ENCODE data around the gene TAF6L. TPM values are rescaled to one million over a fixed set of nuclear protein-coding genes. Genes with fewer than 3 reads are reported as not detected.

The TAF6L gene
- total and polyA plus RNA-seq, 9 of the 15 experiments (the other 6 are each of a cell fraction or from before 2014, with no cell fraction given): 0.04 to 45.5 (median 20.8) TPM

GRCh38 chr11:62831520-62832335 lies 60.5 kb downstream of the TAF6L start, which contains the start of gene STX5 (continued):
- TF ChIP-seq, protein P1, sequence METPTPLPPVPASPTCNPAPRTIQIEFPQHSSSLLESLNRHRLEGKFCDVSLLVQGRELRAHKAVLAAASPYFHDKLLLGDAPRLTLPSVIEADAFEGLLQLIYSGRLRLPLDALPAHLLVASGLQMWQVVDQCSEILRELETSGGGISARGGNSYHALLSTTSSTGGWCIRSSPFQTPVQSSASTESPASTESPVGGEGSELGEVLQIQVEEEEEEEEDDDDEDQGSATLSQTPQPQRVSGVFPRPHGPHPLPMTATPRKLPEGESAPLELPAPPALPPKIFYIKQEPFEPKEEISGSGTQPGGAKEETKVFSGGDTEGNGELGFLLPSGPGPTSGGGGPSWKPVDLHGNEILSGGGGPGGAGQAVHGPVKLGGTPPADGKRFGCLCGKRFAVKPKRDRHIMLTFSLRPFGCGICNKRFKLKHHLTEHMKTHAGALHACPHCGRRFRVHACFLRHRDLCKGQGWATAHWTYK (CRISPR knock-in tag; IDR thresholded peaks at IDR 0.05): no peak
- peak; percentile 71 for TF ChIP-seq JUND (IDR thresholded peaks at IDR 0.05; ENCODE audit: borderline replicate concordance, low read depth, low read length)
- peak; percentile 12; the same call in 1 of the 3 replicates for TF ChIP-seq JUND (tag; IDR thresholded peaks at IDR 0.05; ENCODE audit: borderline replicate concordance, low read depth, low read length)
- peak; percentile 96 for TF ChIP-seq MBD2 (IDR thresholded peaks at IDR 0.05; ENCODE audit: borderline replicate concordance, low read depth)
- TF ChIP-seq YY1 (IDR thresholded peaks at IDR 0.05; ENCODE audit: borderline replicate concordance in 1 of 3, control insufficient read depth in 1 of 3, extremely low read depth in 1 of 3, insufficient read depth in 3 of 3, insufficient read length in 1 of 3, insufficient replicate concordance in 2 of 3, low read depth in 1 of 3, low read length in 2 of 3): peak in 1 of 3 experiments; percentile 21
- TF ChIP-seq HNRNPUL1 (IDR thresholded peaks at IDR 0.05; ENCODE audit: low read length): no peak
- TF ChIP-seq GABPB1 (CRISPR knock-in tag; IDR thresholded peaks at IDR 0.05): peak; percentile 96
- TF ChIP-seq, protein P2, sequence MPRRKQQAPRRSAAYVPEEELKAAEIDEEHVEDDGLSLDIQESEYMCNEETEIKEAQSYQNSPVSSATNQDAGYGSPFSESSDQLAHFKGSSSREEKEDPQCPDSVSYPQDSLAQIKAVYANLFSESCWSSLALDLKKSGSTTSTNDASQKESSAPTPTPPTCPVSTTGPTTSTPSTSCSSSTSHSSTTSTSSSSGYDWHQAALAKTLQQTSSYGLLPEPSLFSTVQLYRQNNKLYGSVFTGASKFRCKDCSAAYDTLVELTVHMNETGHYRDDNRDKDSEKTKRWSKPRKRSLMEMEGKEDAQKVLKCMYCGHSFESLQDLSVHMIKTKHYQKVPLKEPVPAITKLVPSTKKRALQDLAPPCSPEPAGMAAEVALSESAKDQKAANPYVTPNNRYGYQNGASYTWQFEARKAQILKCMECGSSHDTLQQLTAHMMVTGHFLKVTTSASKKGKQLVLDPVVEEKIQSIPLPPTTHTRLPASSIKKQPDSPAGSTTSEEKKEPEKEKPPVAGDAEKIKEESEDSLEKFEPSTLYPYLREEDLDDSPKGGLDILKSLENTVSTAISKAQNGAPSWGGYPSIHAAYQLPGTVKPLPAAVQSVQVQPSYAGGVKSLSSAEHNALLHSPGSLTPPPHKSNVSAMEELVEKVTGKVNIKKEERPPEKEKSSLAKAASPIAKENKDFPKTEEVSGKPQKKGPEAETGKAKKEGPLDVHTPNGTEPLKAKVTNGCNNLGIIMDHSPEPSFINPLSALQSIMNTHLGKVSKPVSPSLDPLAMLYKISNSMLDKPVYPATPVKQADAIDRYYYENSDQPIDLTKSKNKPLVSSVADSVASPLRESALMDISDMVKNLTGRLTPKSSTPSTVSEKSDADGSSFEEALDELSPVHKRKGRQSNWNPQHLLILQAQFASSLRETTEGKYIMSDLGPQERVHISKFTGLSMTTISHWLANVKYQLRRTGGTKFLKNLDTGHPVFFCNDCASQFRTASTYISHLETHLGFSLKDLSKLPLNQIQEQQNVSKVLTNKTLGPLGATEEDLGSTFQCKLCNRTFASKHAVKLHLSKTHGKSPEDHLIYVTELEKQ (CRISPR knock-in tag; IDR thresholded peaks at IDR 0.05): no peak
- TF ChIP-seq RAD51 (IDR thresholded peaks at IDR 0.05; ENCODE audit: borderline replicate concordance, low read depth): peak; percentile 35; the same call in 1 of the 2 replicates
- TF ChIP-seq KAT7 (CRISPR knock-in tag; IDR thresholded peaks at IDR 0.05; ENCODE audit: borderline replicate concordance): peak; percentile 97
- TF ChIP-seq CHD2 (IDR thresholded peaks at IDR 0.05; ENCODE audit: low read depth, low read length): peak; percentile 85
- TF ChIP-seq CREB1 (IDR thresholded peaks at IDR 0.05): peak; percentile 94
- TF ChIP-seq CREB1 (CRISPR knock-in tag; IDR thresholded peaks at IDR 0.05): peak; percentile 94
- peak; percentile 46; the same call in 1 of the 2 replicates for TF ChIP-seq GTF2E2 (tag; IDR thresholded peaks at IDR 0.05)
- TF ChIP-seq, protein P3, sequence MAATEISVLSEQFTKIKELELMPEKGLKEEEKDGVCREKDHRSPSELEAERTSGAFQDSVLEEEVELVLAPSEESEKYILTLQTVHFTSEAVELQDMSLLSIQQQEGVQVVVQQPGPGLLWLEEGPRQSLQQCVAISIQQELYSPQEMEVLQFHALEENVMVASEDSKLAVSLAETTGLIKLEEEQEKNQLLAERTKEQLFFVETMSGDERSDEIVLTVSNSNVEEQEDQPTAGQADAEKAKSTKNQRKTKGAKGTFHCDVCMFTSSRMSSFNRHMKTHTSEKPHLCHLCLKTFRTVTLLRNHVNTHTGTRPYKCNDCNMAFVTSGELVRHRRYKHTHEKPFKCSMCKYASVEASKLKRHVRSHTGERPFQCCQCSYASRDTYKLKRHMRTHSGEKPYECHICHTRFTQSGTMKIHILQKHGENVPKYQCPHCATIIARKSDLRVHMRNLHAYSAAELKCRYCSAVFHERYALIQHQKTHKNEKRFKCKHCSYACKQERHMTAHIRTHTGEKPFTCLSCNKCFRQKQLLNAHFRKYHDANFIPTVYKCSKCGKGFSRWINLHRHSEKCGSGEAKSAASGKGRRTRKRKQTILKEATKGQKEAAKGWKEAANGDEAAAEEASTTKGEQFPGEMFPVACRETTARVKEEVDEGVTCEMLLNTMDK (IDR thresholded peaks at IDR 0.05; ENCODE audit: borderline replicate concordance, insufficient read depth, low read depth, low read length, poor library complexity, severe bottlenecking): no peak
- TF ChIP-seq TEAD4 (IDR thresholded peaks at IDR 0.05; ENCODE audit: low read length): no peak
- TF ChIP-seq TEAD4 (CRISPR knock-in tag; IDR thresholded peaks at IDR 0.05; ENCODE audit: borderline replicate concordance): no peak
- no peak for TF ChIP-seq ETS1 (conservative IDR thresholded peaks at IDR 0.05; ENCODE audit: control insufficient read depth, low read depth, low read length)
